GM08714 (cell line): ENCODE results near the gene PTPRC.
A peak's percentile ranks its signal among the peaks of the same experiment; 100 is the strongest.

Experiments
- H3K4me3 ChIP-seq: fragments of 200-500 bp; sonication (Bioruptor generic); 2 replicates; pipeline ENCODE4 v1.5.1; 2014; ENCODE audit warnings: mild to moderate bottlenecking, low read length, inconsistent platforms
- ZNF274 ChIP-seq: IDR thresholded peaks from 2 replicates; pipeline ENCODE4 v1.6.1; 2012; ENCODE audit warnings: mild to moderate bottlenecking, low read depth, low read length

PTPRC gene

DNA sequence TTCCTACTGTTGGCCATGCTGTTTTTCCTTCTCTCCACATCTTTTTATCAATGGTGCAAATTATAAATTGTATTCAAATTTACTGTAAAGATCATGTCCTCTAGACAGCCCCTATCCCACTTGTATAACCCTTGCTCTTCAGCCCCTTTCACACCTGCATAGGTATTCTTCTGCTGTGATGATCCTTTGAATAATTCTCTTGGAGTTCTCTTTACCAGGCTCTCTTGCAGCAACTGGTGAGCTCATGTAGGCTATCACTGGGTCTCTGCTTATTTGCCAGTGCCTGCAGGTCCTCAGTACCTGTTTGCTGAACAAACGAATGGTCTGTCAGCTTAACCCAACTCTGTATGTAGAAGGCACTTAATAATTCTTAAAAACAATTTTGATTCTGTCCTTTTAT, 8.2 kb downstream of the PTPRC start:
- no peak for TF ChIP-seq ZNF274

DNA sequence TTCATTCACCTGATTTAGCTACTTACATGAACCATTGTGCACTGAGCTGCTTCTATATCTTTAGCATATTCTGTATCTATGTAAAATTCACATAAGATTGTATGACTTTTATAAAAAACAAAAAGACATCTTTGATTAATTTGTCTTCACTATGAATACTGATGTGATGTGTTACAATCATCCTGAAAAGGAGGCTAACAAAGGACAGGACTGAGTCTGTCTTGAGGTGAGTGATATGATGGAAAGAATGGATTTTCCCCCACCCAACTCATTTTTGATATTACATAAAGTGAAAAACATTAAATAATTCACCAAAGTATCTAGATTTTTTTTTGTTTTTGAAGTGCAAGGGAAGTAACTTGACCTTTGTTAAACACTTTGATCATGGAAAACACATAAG, 9.8 kb downstream of the PTPRC start:
- no peak overlapping the region for H3K4me3 ChIP-seq
- TF ChIP-seq ZNF274, result no peak

More for the DNA sequence above, 8.2 kb downstream of the PTPRC start:
- no peak overlapping the region for H3K4me3 ChIP-seq

DNA sequence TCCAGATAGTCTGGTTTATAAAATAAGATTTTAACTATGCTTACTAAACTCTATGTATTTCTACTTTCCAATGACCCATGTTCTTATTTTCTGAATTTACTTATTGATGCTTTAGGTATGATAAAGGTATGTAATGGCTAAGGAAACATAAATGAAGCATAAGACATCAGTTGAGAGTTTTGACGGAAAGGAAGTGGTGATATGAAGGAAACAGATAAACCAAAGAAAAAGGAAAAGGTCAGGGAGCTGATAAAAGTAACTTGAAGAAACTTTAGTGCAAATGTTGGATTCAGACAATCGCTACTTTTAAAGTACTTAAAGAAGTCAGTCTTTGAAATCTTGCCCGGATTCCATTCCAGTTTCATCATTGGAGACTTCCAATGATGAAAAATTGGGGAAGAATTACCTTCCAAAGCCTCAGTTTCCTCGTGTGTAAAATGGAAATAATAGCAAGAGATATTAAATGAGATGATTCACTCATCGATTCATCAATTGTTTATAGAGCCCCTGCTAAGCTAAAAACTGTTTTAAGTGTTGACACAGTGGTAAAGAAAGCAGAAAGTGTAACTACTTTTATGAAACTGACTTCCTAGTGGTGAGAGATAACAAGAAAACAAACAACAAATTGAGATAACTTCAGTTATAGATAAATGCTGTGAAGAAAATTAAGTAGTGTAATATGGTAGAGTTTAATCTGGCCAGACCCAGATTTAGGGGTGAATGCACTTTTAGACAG, 10.6 kb downstream of the PTPRC start:
- TF ChIP-seq ZNF274, result no peak
- H3K4me3 ChIP-seq, result no peak overlapping the region

DNA sequence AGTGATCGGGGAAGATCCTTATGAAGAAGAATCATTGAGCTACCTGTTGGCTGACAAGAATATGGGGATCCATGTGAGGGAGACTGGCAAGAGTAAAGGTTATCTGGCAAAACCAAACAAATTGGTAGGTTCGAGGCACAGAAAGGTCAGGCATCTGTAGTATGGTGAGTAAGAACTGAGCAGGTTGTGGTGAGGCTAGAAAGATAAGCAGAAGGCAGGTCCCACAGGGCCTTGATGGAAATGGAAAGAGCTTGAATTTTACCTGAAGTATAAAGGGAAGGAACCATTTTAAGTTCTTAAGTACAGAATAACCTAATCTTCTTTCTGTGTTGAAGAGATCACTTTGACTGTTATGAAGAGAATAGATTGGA, 11.1 kb downstream of the PTPRC start:
- no peak overlapping the region for H3K4me3 ChIP-seq
- no peak for TF ChIP-seq ZNF274

DNA sequence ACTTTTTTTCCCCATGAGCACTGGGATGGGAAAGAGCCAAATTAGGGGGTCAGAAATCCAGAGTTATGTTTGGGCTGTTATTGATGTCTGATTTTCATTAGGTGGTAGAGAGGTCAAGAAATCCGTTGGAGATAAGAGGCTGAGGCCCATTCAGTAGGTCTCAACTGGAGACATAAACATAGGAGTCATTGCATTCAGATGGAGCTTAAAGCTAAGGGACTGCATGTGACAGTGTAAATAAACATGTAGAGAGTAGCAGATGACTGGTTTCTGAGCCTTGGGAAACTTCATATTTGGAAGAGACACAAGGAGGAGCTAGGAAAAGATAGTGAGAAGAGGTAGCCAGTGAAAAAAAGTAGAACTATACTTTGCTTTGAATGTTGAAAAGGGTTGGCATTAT, 11.7 kb downstream of the PTPRC start:
- no peak overlapping the region for H3K4me3 ChIP-seq

DNA sequence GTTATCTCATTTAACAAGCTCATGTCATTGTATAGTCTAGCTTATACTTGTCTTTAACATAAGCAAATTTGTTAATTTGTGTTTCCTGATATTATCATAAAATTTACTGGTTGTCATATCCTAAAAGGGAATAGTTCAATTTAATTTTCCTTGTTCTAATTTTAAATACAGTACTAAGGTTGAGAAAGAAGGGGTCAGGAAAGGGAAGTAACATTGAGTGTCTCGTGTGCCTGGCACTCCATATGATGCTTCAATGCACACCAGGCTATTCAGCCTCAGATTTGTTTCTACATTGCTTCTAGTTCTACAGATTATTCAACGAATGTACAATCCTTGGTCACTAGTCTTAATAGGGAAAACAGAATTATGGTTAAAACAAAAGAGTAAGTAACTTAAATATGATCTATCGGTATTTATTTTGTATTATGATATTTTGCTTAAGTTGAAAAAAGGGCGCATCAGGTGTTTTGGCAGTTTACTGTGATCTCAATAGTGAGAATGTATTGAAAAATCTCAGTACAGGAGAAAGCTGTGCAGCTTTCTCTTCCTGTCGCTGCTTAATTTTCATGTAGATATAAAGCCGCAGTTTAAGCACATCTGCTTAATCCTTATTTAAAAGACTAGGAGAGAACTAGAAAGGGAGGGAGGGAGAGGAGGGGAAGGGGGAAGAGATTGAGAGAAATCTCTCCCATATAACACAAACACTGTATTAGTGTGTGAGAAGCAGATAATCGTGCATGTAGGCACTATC, 13.0 kb downstream of the PTPRC start:
- TF ChIP-seq ZNF274, result no peak
- no peak overlapping the region for H3K4me3 ChIP-seq

More for the DNA sequence above, 11.7 kb downstream of the PTPRC start:
- TF ChIP-seq ZNF274, result no peak

DNA sequence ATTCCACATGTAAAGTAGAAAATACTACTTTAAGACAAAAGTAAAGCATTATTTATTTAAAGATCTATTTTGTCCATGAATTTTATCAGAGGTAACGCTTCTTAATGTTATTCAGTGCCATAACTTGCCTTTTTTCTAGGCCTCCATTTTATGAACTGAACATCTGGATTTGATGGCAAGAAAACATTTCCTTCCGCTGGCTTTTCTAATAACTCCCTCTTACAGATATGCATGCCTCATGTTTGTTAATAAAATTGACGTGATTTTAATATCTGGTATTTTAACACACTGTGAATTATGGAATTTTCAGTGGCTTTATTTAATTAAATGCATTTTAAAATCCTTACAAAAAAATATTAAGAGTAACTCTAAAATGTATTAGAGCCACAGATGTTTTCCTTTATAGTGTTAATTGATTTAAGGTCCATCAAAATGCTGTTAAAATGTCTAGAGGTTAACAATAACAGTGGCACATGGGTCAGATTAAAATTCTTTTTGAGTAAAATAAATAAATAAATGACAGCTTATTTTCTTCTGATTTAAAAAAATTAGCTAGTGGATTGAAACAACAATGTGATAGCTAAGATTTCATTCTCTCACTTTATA, 15.1 kb downstream of the PTPRC start:
- no peak overlapping the region for H3K4me3 ChIP-seq
- no peak for TF ChIP-seq ZNF274

DNA sequence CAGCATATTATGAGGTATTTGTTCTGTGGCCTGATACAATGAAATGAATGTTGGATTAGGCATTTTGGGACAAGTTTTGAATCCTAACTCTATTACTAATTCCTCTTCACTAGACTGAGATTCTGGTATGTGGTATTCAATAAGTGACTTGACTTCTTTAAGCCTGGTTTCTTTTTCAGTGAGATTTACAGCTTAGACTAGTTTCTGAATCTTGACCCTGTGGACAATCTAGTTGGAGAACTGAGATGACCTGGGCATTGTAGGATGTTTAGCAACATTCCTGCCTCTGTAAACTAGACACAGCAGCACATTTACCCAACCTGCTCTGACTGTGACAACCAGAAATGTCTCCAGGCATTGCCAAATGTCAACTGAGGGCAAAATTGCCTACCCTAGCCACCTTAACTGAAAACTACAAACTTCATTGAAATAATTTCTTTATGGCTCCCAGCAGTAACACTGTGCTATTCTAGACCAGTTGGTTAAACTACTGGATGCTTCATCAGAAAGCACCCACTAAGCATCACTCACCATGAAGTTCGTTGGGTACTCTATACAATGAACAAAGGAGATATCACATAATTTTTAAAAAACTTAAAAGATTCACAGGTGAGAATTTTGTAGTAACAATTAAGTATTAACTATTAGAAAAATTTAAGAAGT, 16.8 kb downstream of the PTPRC start:
- TF ChIP-seq ZNF274, result no peak
- H3K4me3 ChIP-seq, result no peak overlapping the region

DNA sequence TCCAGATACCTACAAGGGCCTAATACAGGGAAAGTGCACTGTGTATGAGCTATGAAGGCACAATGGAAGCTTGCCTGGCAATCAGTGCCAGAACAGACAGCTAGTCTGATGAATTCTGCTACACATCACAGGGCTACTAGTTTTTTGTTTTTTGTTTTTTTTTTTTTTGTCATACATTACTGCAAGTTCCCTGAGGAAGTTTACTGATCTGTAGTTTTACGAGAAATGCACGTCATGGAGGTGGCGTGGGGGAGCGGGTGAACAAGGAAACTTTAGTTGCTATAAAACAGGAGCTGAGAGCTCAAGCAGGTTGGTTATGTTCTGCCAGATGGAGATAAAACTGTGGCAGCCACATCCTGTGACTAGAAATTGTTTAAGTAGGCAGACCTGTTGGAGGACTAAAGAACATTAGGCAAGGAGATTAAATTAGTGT, 17.7 kb downstream of the PTPRC start:
- no peak for TF ChIP-seq ZNF274
- peak overlapping the region; percentile 53; the same call in 1 of the 2 replicates for H3K4me3 ChIP-seq

DNA sequence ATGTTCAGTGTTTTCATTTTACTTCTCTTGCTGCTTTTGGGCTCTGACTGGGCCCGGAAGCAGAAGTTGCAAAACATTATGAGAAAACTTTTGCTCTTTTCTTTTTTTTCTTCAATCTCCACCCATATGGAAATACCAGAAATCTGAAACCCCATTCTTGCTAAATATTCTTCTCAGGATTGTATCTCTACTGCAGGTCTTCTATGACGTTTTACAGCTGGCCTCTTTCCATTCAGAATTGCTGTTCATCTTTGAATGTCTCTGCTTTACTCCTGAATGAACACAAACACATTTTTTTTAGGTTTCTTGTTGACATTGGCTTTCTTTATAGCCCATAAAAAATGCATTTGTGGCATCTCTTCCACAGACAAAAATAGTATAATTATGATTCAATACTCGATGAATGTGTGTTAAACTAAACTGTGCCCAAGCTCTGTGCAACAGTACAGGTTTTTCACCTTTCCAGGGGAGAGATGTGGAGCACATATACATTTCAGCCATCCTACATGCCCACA, 18.8 kb downstream of the PTPRC start:
- no peak overlapping the region; the same call in 1 of the 2 replicates for H3K4me3 ChIP-seq
- TF ChIP-seq ZNF274, result no peak

DNA sequence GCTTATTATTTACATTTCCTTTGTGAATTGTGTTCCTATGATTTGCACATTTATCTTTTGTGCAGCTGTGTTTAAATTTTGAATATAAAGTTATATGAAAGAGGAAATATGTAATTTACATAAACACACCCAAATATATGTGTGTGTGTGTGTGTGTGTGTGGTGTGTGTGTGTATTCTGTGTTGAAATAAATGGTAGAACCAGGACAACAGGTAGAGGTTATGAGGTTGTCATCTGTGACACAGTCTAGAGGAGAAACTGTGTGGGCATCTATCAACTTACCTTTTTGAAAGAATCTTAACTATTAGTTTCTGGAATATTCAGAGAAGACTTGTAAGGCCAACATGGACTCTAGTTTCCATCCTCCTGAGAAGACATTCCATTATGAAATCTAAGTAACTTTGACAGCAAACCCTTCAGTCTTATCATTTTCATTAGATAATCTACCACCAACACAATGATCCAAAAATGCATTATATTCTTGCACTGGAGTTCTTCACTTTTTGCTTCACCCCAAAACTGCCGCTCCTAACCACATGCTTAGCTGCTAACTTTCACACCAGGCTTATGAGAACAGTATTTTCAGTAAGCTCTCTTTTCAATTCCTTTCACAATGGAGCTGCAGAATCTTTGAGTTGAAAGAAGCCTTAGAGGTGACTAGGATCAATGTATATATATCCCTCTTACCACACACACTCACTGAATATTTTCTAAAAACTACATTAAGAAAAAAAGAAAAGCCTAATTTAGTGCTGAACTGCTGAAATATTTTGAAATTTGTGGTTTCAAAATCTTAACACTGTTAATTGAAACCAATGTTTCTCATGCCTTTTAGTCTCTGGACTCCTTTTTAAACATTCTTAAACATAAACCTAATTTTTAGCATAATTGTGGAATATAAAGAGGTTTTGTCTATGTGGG, 21.8 kb downstream of the PTPRC start:
- no peak for TF ChIP-seq ZNF274

DNA sequence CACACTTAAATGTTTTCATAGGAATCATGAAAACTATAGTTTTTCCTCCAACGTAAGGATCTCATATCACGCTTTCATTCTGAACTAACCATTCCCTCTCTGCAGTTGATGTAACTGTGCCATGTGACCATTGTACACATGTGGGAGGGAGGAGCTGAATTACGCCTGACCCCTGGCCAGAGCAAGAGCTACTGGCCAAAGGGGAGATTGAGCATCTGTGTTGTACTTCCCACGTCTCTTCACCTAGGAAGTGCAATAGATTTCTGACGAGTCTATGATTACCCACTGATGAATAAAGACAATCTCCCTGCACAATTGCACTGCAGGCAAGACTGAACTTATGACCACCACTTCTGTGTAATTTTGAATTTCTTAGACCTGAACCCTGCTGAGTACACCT, 24.0 kb downstream of the PTPRC start:
- no peak for TF ChIP-seq ZNF274

More for the DNA sequence above, 21.8 kb downstream of the PTPRC start:
- H3K4me3 ChIP-seq, result no peak overlapping the region

More for the DNA sequence above, 24.0 kb downstream of the PTPRC start:
- H3K4me3 ChIP-seq, result no peak overlapping the region
